OCI-LY1 (cell line): ENCODE results near the gene CHRDL1.

Experiments used
- H2AFZ ChIP-seq: fragments of 200-600 bp; sonication (generic), shearing (Covaris generic); 2 replicates; pipeline ENCODE4 v1.6.0; 2014; ENCODE audit warnings: antibody characterized with exemption, mild to moderate bottlenecking, low read length
- H3F3A ChIP-seq: fragments of 200-600 bp; sonication (generic), shearing (Covaris generic); 2 replicates; pipeline ENCODE4 v1.6.0; 2014; ENCODE audit warnings: mild to moderate bottlenecking, antibody characterized with exemption, low read length, moderate library complexity; ENCODE audit not compliant: insufficient read depth
- H3K27ac ChIP-seq: fragments of 200-600 bp; sonication (generic); 2 replicates; pipeline ENCODE4 v1.5.1; 2014; ENCODE audit warnings: low read length, mixed run types, mild to moderate bottlenecking, low read depth; ENCODE audit not compliant: poor library complexity, severe bottlenecking
- H3K27me3 ChIP-seq: fragments of 200-600 bp; sonication (generic); 2 replicates; pipeline ENCODE4 v1.6.0; 2014; ENCODE audit warnings: antibody characterized with exemption, mild to moderate bottlenecking, low read length, moderate library complexity; ENCODE audit not compliant: insufficient read depth
- H3K36me3 ChIP-seq: fragments of 200-600 bp; sonication (generic); 2 replicates; pipeline ENCODE4 v1.6.1; 2014; ENCODE audit warnings: mild to moderate bottlenecking, antibody characterized with exemption, low read length, moderate library complexity, mixed read lengths; ENCODE audit not compliant: insufficient read depth
- H3K4me1 ChIP-seq: fragments of 200-600 bp; sonication (generic); 2 replicates; pipeline ENCODE4 v1.5.1; 2014; ENCODE audit warnings: mild to moderate bottlenecking, low read length, moderate library complexity; ENCODE audit not compliant: insufficient read depth, severe bottlenecking
- H3K4me2 ChIP-seq: fragments of 200-600 bp; sonication (generic), shearing (Covaris generic); 2 replicates; pipeline ENCODE4 v1.6.1; 2014; ENCODE audit warnings: low read length
- H3K4me3 ChIP-seq: fragments of 200-600 bp; sonication (generic); 2 replicates; pipeline ENCODE4 v1.5.1; 2014; ENCODE audit warnings: low read length, low read depth, mild to moderate bottlenecking, mixed read lengths; ENCODE audit not compliant: poor library complexity, severe bottlenecking
- H3K79me2 ChIP-seq: fragments of 200-600 bp; shearing (Covaris generic); 2 replicates; pipeline ENCODE4 v1.6.1; 2016; ENCODE audit warnings: mixed run types, low read length, mixed read lengths; ENCODE audit not compliant: insufficient read depth
- H3K9ac ChIP-seq: fragments of 200-600 bp; sonication (generic), shearing (Covaris generic); 2 replicates; pipeline ENCODE4 v1.6.1; 2014; ENCODE audit warnings: mild to moderate bottlenecking, low read length, mixed read lengths
- H3K9me2 ChIP-seq: fragments of 200-600 bp; sonication (generic), shearing (Covaris generic); 2 replicates; pipeline ENCODE4 v1.6.1; 2014; ENCODE audit warnings: low read depth, mild to moderate bottlenecking, low read length, mixed read lengths
- H3K9me3 ChIP-seq: fragments of 200-600 bp; shearing (Covaris generic); 2 replicates; pipeline ENCODE4 v1.6.1; 2014; ENCODE audit warnings: low read length, mixed read lengths
- H4K20me1 ChIP-seq: fragments of 200-600 bp; sonication (generic), shearing (Covaris generic); 2 replicates; pipeline ENCODE4 v1.6.0; 2016; ENCODE audit warnings: mild to moderate bottlenecking, low read length; ENCODE audit not compliant: insufficient read depth
- EZH2 ChIP-seq: fragments of 200-600 bp; sonication (generic), shearing (Covaris generic); IDR thresholded peaks from 2 replicates; pipeline ENCODE4 v1.8.0; 2017; ENCODE audit warnings: borderline replicate concordance, mixed run types, mild to moderate bottlenecking, antibody characterized with exemption, low read length, moderate library complexity, mixed read lengths
- TF ChIP-seq, protein P1 (sequence below): fragments of 200-600 bp; sonication (generic), shearing (Covaris generic); IDR thresholded peaks from 2 replicates; pipeline ENCODE4 v1.5.1; 2017; ENCODE audit warnings: mild to moderate bottlenecking, antibody characterized with exemption, low read length, moderate library complexity, mixed read lengths

CHRDL1 gene

DNA sequence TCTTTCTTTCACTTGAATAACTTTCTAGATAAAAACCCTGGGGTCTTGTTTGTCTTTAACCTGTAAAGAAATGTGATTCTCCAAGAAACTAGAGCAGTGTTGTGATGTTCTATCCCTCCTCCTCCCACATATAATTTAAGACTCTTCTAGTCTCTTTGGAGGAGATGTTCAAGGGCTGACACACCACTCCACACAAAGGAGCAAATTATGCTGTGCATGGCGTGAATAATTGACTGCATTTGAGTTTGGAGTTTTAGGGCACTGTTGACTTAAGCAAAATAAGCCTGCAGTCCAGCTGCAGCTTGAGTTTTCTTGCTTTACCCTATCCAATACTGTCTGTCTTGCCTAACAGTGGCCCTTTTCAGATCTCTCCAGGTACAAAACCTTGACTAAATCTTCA is 119.7 kb downstream of the CHRDL1 start:
- no peak overlapping the region for H2AFZ ChIP-seq
- H3K4me1 ChIP-seq, result no peaks in the 10 kb centered on the region
- H3K9me2 ChIP-seq, result no peaks in the 10 kb centered on the region
- no peak overlapping the region for H3K27ac ChIP-seq
- H3K27me3 ChIP-seq, result no peaks in the 10 kb centered on the region
- H3K36me3 ChIP-seq, result no peaks in the 10 kb centered on the region
- no peak overlapping the region for H3K4me3 ChIP-seq
- H3K4me2 ChIP-seq, result no peak overlapping the region
- no peaks in the 10 kb centered on the region for H4K20me1 ChIP-seq
- H3F3A ChIP-seq, result no peaks in the 10 kb centered on the region
- H3K79me2 ChIP-seq, result no peaks in the 10 kb centered on the region
- TF ChIP-seq EZH2, result no peak
- TF ChIP-seq, protein P1, sequence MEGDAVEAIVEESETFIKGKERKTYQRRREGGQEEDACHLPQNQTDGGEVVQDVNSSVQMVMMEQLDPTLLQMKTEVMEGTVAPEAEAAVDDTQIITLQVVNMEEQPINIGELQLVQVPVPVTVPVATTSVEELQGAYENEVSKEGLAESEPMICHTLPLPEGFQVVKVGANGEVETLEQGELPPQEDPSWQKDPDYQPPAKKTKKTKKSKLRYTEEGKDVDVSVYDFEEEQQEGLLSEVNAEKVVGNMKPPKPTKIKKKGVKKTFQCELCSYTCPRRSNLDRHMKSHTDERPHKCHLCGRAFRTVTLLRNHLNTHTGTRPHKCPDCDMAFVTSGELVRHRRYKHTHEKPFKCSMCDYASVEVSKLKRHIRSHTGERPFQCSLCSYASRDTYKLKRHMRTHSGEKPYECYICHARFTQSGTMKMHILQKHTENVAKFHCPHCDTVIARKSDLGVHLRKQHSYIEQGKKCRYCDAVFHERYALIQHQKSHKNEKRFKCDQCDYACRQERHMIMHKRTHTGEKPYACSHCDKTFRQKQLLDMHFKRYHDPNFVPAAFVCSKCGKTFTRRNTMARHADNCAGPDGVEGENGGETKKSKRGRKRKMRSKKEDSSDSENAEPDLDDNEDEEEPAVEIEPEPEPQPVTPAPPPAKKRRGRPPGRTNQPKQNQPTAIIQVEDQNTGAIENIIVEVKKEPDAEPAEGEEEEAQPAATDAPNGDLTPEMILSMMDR, result no peak
- no peaks in the 10 kb centered on the region for H3K9me3 ChIP-seq
- H3K9ac ChIP-seq, result no peak overlapping the region

DNA sequence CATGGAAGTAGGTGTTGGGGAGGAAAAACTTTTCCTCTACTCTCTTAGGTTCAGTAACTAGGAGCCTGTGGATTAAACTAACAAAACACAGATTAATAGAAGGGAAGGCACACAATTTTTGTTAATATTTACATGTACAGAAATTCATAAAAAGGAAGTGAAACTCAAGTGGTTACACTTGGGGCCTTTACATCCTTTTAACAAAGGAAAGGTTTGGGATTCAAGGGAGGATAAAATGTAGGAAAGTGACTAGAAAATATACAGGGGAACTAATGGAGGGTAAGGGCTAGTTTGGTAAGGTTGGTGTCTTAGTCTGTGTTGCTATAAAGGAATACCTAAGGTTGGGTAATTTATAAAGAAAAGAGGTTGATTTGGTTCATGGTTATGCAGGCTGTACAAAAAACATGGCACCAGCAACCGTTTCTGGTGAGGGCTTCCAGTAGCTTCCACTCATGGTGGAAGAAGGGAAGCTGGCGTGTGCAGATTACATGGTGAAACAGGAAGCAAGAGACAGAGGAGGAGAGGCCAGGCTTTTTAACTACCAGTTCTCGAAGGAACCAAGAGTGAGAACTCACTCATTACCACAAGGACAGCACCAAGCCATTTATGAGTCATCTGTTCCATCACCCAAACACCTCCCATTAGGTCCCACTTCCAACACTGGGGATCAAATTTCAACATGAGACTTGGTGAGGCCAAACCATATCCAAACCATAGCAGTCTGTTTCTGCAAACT is 124.4 kb downstream of the CHRDL1 start:
- Histone ChIP-seq H3K36me3 (no peaks in the 10 kb centered on the region), H3K4me2 (no peak overlapping the region), H3K79me2 (no peaks in the 10 kb centered on the region), H3K9ac (no peak overlapping the region), H3K9me2 (no peaks in the 10 kb centered on the region), H3K9me3 (no peaks in the 10 kb centered on the region), H3K4me1 (no peaks in the 10 kb centered on the region), H3K27ac (no peak overlapping the region), H4K20me1 (no peaks in the 10 kb centered on the region), H3F3A (no peaks in the 10 kb centered on the region), H3K4me3 (no peak overlapping the region), H2AFZ (no peak overlapping the region), H3K27me3 (no peaks in the 10 kb centered on the region)
- TF ChIP-seq, protein P1, result no peak
- no peak for TF ChIP-seq EZH2

DNA sequence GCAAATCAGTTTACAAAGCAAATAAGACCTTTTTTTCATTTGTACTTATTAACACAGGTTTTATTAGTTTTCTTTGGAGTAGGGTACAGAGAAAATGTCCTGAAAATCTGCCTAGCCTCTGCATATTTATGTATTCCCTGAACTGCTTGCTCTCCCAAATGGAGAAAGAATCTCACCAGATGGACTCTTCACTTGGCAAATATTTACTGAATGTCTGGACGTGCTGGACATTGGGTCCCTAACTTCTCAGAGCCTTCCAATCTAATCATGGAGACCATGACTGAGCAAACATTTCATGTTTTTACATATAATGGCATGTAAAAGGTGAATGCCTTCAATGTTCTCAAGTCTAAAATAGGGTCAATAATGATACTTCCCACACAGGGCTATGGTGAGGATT is 126.0 kb downstream of the CHRDL1 start:
- H3K9ac ChIP-seq, result no peak overlapping the region
- H3K27me3 ChIP-seq, result no peaks in the 10 kb centered on the region
- H3K9me3 ChIP-seq, result no peaks in the 10 kb centered on the region
- no peaks in the 10 kb centered on the region for H3K9me2 ChIP-seq
- no peak overlapping the region for H3K4me2 ChIP-seq
- no peaks in the 10 kb centered on the region for H3K79me2 ChIP-seq
- H2AFZ ChIP-seq, result no peak overlapping the region
- H4K20me1 ChIP-seq, result no peaks in the 10 kb centered on the region
- TF ChIP-seq, protein P1, result no peak
- TF ChIP-seq EZH2, result no peak
- no peak overlapping the region for H3K27ac ChIP-seq
- H3K4me3 ChIP-seq, result no peak overlapping the region
- H3K36me3 ChIP-seq, result no peaks in the 10 kb centered on the region
- H3K4me1 ChIP-seq, result no peaks in the 10 kb centered on the region
- H3F3A ChIP-seq, result no peaks in the 10 kb centered on the region
